A549 treated with CORT108297 at 1 μM for 4 hours (cell line): Measurements from ENCODE around the gene TSSC4. TPM values are rescaled to one million over a fixed set of nuclear protein-coding genes. Genes with fewer than 3 reads are reported as not detected.

Experiments
- total RNA-seq: library from RNA; stranded (reverse); fragments of 200-300 nt; extraction: Qiagen RNA extraction; gene quantifications from 5 replicates; pipeline ENCODE4 v1.2.3, GENCODE V29; 2022

TSSC4 gene
- total RNA-seq: 47.0 to 84.0 TPM (median 68.8 TPM) in 5 replicates

GRCh38 chr11:2400069-2400761, at the start of gene TSSC4:
Gene TSSC4, plus strand, starts transcription at chr11:2400750. Its CDS starts 1,884 bp downstream, at chr11:2402634.

GRCh38 chr11:2376751-2377451, 23.6 kb upstream of the TSSC4 start, which contains the start of gene CD81:
Gene CD81, plus strand, starts transcription at chr11:2377310. Its CDS starts 240 bp downstream, at chr11:2377550.

DNA sequence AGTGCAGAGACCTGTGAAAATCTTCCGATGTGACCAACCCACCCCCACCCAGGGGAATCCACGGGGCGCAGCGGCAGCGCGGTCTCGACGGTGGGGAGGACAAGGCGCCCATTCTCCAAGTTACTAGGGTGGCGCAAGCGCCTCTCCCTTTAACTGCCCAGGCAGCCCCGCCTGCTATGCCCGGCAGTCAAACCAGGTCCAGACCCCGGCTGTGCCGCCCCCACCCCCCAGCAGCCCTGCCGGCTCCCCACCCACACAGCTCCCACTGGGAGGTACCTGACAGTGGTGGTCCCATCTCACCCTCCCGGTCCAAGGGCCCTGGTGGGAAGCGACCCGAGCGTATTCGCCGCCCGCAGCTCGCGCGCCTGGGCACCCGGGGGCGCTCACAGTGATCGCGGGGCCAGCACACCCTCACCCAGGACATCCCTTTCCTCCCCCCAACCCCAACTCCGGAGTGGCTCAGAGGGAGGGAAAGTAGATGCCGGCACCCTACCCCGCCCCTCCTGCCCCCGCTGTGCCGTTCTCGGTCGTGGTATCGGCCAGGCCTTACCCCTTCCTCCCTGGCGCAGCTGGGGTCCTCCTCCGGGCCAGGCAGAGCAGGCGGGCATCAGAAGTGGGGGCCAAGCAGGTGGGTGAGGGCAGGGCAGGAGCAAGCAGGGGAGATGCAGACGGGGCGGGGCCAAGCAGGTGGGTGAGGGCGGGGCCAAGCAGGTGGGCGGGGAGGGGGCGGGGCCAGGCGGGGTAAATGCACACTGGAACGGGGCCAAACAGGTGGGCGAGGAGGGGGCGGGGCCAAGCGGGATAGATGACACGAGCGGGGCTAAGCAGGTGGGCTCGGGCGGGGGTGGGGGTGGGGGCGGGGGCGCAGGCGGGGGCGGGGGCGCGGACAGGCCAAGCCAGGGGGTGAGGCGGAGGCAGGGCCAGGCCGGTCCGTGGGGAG, 43.6 kb downstream of the TSSC4 start, which contains the start of gene TRPM5:
TSS of gene TRPM5 (minus strand) at position 634 of the 940 bp plus-strand sequence. CDS start 21,478 bp downstream, outside the sequence.

GRCh38 chr11:2444821-2445745, 44.5 kb downstream of the TSSC4 start, which contains the start of gene KCNQ1:
Gene KCNQ1, plus strand, starts transcription at chr11:2445008. Its CDS starts 91 bp downstream, at chr11:2445099.

Other genes starting within 250 kb of the TSSC4 start
- gene INS, start 239.5 kb upstream of the TSSC4 start, total RNA-seq: not detected in 5 replicates
- gene TH, start 228.9 kb upstream of the TSSC4 start, total RNA-seq: 0.06 to 0.23 TPM in 2 of 5 replicates, not detected in the others
- 0.06 to 0.09 TPM in 2 of 5 replicates, not detected in the others for gene ASCL2, start 130.2 kb upstream of the TSSC4 start, total RNA-seq
- gene C11orf21, start 98.8 kb upstream of the TSSC4 start, total RNA-seq: not detected in 5 replicates
- gene TSPAN32, start 98.7 kb upstream of the TSSC4 start, total RNA-seq: not detected in 5 replicates
- gene CD81, start 23.4 kb upstream of the TSSC4 start, total RNA-seq: 303 to 426 TPM (median 411 TPM) in 5 replicates
- not detected in 5 replicates for gene TRPM5, start 43.8 kb downstream of the TSSC4 start, total RNA-seq
- gene KCNQ1, start 44.3 kb downstream of the TSSC4 start, total RNA-seq: 0.31 to 0.50 TPM (median 0.34 TPM) in 5 replicates